Measurements from ENCODE around the gene ANKLE2. TPM values are rescaled to one million over a fixed set of nuclear protein-coding genes. Genes with fewer than 3 reads are reported as not detected.

ANKLE2 gene
- total RNA-seq, 1 experiment from 2014 or later: 80.3 TPM

DNA sequence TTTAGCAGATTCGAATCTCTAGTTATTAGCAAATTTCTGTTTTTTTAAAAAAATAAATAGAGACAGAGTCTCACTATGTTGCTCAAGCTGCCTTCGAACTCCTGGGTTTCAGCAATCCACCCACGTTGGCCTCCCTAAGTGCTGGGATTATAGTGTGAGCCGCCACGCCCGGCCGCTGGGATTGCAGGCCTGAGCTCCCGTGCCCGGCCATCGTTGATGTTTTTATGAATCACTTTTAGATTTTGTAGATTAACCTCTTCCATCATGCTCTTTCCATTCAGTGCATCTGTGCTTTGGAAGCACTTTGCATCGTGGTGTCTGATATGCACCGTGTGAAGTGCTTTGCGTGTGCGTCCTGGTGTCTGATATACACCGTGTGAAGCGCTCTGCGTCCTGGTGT, 30.1 kb downstream of the ANKLE2 start:
- Histone ChIP-seq H3K18ac (ENCODE audit: insufficient read length, low read depth, low read length) (no peak overlapping the region), H2AFZ (ENCODE audit: low read length) (no peak overlapping the region), H3K79me1 (ENCODE audit: insufficient read depth, low read depth, low read length, poor library complexity, severe bottlenecking) (no peaks in the 10 kb centered on the region), H2BK12ac (ENCODE audit: insufficient read length, low read depth, low read length) (no peak overlapping the region), H2BK120ac (ENCODE audit: low read depth, low read length, poor library complexity, severe bottlenecking) (no peak overlapping the region), H3K4me2 (ENCODE audit: insufficient read depth, insufficient read length, low read length) (no peak overlapping the region), H4K5ac (ENCODE audit: insufficient read length, low read depth, low read length) (no peak overlapping the region), H2AK5ac (ENCODE audit: insufficient read length, low read length) (no peak overlapping the region), H2BK20ac (ENCODE audit: low read depth, low read length, poor library complexity, severe bottlenecking) (no peak overlapping the region), H3K4ac (ENCODE audit: low read depth, low read length) (no peak overlapping the region), H3K9me3 (ENCODE audit: control insufficient read depth, low read depth, low read length) (no peaks in the 10 kb centered on the region), H3K23me2 (ENCODE audit: insufficient read length, low read depth, low read length, poor library complexity, severe bottlenecking) (no peaks in the 10 kb centered on the region), H3K27ac (ENCODE audit: insufficient read length, low read depth, low read length) (no peak overlapping the region), H3K56ac (ENCODE audit: insufficient read length, low read depth, low read length) (no peak overlapping the region), H3K9ac (ENCODE audit: extremely low read depth, insufficient read length, low read length) (no peak overlapping the region), H3K79me2 (ENCODE audit: insufficient read depth, low read length) (no peaks in the 10 kb centered on the region), H4K91ac (ENCODE audit: insufficient read length, low read depth, low read length) (no peak overlapping the region), H4K20me1 (ENCODE audit: control insufficient read depth, insufficient read depth, insufficient read length) (no peaks in the 10 kb centered on the region), H3K23ac (ENCODE audit: insufficient read length, low read depth, low read length) (no peak overlapping the region), H3K4me1 (ENCODE audit: insufficient read depth, low read length) (no peaks in the 10 kb centered on the region), H2BK15ac (ENCODE audit: low read depth, low read length) (no peak overlapping the region), H3K27me3 (ENCODE audit: insufficient read depth, low read length) (no peaks in the 10 kb centered on the region), H3T11ph (ENCODE audit: low read length) (no peak overlapping the region), H2BK5ac (ENCODE audit: insufficient read length, low read length) (no peak overlapping the region), H4K8ac (replicated peaks; ENCODE audit: insufficient read length, low read depth, low read length) (no peak overlapping the region), H3K14ac (ENCODE audit: insufficient read depth, low read length) (no peak overlapping the region)
- H3K36me3 Mint-ChIP-seq (ENCODE audit: insufficient read depth in 1 of 3, low read depth in 3 of 3): peaks cover 82 to 98% (median 95%) of the 10 kb centered on the region in 3 experiments
- H3K27me3 Mint-ChIP-seq (ENCODE audit: low read depth): no peaks in the 10 kb centered on the region
- peaks cover 13 to 16% of the 10 kb centered on the region in 2 experiments for H3K9me3 Mint-ChIP-seq
- TF ChIP-seq, protein P1, sequence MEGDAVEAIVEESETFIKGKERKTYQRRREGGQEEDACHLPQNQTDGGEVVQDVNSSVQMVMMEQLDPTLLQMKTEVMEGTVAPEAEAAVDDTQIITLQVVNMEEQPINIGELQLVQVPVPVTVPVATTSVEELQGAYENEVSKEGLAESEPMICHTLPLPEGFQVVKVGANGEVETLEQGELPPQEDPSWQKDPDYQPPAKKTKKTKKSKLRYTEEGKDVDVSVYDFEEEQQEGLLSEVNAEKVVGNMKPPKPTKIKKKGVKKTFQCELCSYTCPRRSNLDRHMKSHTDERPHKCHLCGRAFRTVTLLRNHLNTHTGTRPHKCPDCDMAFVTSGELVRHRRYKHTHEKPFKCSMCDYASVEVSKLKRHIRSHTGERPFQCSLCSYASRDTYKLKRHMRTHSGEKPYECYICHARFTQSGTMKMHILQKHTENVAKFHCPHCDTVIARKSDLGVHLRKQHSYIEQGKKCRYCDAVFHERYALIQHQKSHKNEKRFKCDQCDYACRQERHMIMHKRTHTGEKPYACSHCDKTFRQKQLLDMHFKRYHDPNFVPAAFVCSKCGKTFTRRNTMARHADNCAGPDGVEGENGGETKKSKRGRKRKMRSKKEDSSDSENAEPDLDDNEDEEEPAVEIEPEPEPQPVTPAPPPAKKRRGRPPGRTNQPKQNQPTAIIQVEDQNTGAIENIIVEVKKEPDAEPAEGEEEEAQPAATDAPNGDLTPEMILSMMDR (conservative IDR thresholded peaks at IDR 0.05): no peak
- H3K4me1 Mint-ChIP-seq: no peaks in the 10 kb centered on the region
- no CpG with 5 or more reads among the region's 17 CpGs for WGBS (ENCODE audit: extremely low coverage, insufficient read length, low lambda C conversion rate)
- H3K4me3 Mint-ChIP-seq: no peak overlapping the region
- DNase-seq: no peak
- H3K27ac Mint-ChIP-seq: no peak overlapping the region
